ENCODE measurements around the gene DNAH10. TPM values are rescaled to one million over a fixed set of nuclear protein-coding genes. Genes with fewer than 3 reads are reported as not detected.

Gene DNAH10
- total RNA-seq, 1 donor from 2014 or later = 0.16 TPM

DNA sequence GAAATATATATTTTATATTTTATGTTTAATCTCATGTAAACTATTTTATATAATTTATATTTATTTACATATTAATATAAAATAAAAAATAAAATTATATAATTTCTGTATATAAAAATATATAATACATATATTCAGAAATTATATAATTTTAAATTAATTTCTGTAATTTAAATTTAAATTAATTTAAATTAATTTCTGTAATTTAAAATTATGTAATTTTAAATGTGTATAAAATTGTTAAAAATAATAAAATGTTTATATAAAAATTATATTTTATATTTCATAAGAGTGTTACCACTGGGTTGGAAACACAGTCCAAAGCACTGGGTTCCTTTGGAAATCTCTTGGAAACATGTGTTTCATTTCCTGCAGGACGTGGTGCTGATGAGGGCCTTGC, 94.6 kb downstream of the DNAH10 start:
- Mint-ChIP-seq H3K4me1 (ENCODE audit: unreplicated experiment) (no peaks in the 10 kb centered on the region), H3K27me3 (ENCODE audit: unreplicated experiment) (peaks cover 39% of the 10 kb centered on the region), H3K27ac (ENCODE audit: unreplicated experiment) (no peak overlapping the region), H3K9me3 (ENCODE audit: unreplicated experiment) (no peaks in the 10 kb centered on the region), H3K36me3 (ENCODE audit: unreplicated experiment) (no peaks in the 10 kb centered on the region), H3K4me3 (ENCODE audit: unreplicated experiment) (no peak overlapping the region)
- TF ChIP-seq, protein P1, sequence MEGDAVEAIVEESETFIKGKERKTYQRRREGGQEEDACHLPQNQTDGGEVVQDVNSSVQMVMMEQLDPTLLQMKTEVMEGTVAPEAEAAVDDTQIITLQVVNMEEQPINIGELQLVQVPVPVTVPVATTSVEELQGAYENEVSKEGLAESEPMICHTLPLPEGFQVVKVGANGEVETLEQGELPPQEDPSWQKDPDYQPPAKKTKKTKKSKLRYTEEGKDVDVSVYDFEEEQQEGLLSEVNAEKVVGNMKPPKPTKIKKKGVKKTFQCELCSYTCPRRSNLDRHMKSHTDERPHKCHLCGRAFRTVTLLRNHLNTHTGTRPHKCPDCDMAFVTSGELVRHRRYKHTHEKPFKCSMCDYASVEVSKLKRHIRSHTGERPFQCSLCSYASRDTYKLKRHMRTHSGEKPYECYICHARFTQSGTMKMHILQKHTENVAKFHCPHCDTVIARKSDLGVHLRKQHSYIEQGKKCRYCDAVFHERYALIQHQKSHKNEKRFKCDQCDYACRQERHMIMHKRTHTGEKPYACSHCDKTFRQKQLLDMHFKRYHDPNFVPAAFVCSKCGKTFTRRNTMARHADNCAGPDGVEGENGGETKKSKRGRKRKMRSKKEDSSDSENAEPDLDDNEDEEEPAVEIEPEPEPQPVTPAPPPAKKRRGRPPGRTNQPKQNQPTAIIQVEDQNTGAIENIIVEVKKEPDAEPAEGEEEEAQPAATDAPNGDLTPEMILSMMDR (IDR thresholded peaks at IDR 0.05) = no peak
- no peak for DNase-seq (ENCODE audit: extremely low spot score, unreplicated experiment)

DNA sequence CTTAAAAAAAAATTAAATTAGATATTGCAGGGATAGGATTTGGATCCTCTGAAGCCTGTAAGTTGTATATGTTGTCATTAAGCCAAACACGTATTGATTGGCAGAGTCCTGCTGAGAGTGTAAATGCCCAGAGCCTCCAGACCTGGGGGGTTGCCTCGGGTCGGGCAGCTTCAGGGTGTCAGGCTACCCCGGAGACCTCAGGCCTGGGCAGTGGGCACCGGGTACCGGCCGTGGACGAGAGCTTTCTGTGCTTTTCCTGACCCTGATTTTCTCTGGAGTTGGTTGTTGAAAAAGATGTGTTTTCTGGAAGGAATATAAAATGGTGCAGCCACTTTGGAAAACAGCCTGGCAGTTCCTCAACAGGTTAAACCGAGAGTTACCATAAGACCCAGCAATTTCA, 96.1 kb downstream of the DNAH10 start:
- no peaks in the 10 kb centered on the region for H3K9me3 Mint-ChIP-seq (ENCODE audit: unreplicated experiment)
- DNase-seq (ENCODE audit: extremely low spot score, unreplicated experiment) = no peak
- peaks cover 35% of the 10 kb centered on the region for H3K27me3 Mint-ChIP-seq (ENCODE audit: unreplicated experiment)
- no peaks in the 10 kb centered on the region for H3K4me1 Mint-ChIP-seq (ENCODE audit: unreplicated experiment)
- TF ChIP-seq, protein P1 (IDR thresholded peaks at IDR 0.05) = no peak
- H3K36me3 Mint-ChIP-seq (ENCODE audit: unreplicated experiment) = no peaks in the 10 kb centered on the region
- H3K27ac Mint-ChIP-seq (ENCODE audit: unreplicated experiment) = no peak overlapping the region
- H3K4me3 Mint-ChIP-seq (ENCODE audit: unreplicated experiment) = no peak overlapping the region

DNA sequence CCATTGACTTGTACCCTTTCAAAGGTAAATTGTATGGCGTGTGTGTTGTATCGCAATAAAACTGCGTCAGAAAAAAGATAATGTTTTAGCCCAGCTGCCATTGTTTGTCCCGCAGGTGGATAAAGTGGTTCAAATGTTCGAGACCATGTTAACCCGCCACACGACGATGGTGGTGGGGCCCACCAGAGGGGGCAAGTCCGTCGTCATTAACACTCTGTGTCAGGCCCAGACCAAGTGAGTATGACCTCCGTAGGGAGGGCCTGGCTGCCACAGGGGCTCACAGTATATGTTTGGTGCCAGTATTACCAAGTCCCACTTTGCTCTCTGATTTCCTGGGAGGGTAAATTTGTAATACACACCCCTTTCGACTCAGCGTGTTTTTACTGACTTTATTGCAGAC, 96.9 kb downstream of the DNAH10 start:
- TF ChIP-seq, protein P1 (IDR thresholded peaks at IDR 0.05) = no peak
- no peaks in the 10 kb centered on the region for H3K9me3 Mint-ChIP-seq (ENCODE audit: unreplicated experiment)
- H3K4me3 Mint-ChIP-seq (ENCODE audit: unreplicated experiment) = no peak overlapping the region
- no peaks in the 10 kb centered on the region for H3K4me1 Mint-ChIP-seq (ENCODE audit: unreplicated experiment)
- no peak overlapping the region for H3K27ac Mint-ChIP-seq (ENCODE audit: unreplicated experiment)
- no peak for DNase-seq (ENCODE audit: extremely low spot score, unreplicated experiment)
- H3K27me3 Mint-ChIP-seq (ENCODE audit: unreplicated experiment) = peaks cover 31% of the 10 kb centered on the region
- H3K36me3 Mint-ChIP-seq (ENCODE audit: unreplicated experiment) = no peaks in the 10 kb centered on the region

DNA sequence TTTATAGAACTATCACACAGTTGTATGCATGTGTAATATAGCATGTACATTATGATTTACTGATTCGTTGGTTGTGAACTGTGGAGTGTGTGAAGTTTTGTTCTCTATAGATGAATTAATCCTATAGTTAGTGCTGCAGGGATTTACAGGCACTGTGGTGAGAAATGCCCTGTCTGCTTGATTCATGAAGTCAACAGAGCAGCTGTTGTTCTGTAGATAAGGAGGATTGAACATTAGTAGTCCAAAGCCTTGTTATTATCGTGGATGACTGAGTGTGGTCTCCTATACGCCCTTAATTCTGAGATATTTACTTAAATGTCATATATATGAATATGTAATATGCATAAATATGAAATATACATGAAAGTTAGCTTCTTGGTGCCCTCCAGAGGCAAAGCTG, 98.3 kb downstream of the DNAH10 start:
- Mint-ChIP-seq H3K36me3 (ENCODE audit: unreplicated experiment) (no peaks in the 10 kb centered on the region), H3K9me3 (ENCODE audit: unreplicated experiment) (peaks cover 3% of the 10 kb centered on the region), H3K27ac (ENCODE audit: unreplicated experiment) (no peak overlapping the region), H3K4me1 (ENCODE audit: unreplicated experiment) (no peaks in the 10 kb centered on the region), H3K27me3 (ENCODE audit: unreplicated experiment) (peaks cover 26% of the 10 kb centered on the region), H3K4me3 (ENCODE audit: unreplicated experiment) (no peak overlapping the region)
- TF ChIP-seq, protein P1 (IDR thresholded peaks at IDR 0.05) = peak; percentile 18
- DNase-seq (ENCODE audit: extremely low spot score, unreplicated experiment) = no peak

DNA sequence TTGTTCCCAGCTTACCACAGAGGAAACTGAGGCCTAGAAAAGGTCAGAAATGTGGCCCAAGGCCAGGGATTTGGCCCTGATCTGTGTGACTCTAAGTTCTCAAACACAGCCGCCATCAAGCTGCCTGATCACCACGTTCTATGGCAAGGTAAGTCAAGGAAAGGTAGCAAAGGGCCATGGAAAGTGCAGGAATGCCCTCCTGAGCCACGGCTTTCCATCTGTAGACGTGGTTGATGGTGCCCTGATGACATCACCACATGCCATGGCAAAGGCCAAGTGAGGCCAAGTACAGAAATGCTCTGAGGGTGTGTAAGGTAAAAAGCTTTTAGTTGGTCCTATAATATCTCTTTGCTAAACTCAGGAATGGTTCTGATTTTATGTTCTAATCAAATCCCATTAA, 99.3 kb downstream of the DNAH10 start:
- Mint-ChIP-seq H3K9me3 (ENCODE audit: unreplicated experiment) (peaks cover 3% of the 10 kb centered on the region), H3K4me3 (ENCODE audit: unreplicated experiment) (no peak overlapping the region), H3K4me1 (ENCODE audit: unreplicated experiment) (no peaks in the 10 kb centered on the region), H3K36me3 (ENCODE audit: unreplicated experiment) (no peaks in the 10 kb centered on the region), H3K27me3 (ENCODE audit: unreplicated experiment) (peaks cover 28% of the 10 kb centered on the region), H3K27ac (ENCODE audit: unreplicated experiment) (no peak overlapping the region)
- TF ChIP-seq, protein P1 (IDR thresholded peaks at IDR 0.05) = no peak
- DNase-seq (ENCODE audit: extremely low spot score, unreplicated experiment) = no peak

Measured in osteocyte (in vitro differentiated cells).